ENCODE measurements around the gene SELENOM.

- no peak for TF ChIP-seq POLR2A (IDR thresholded peaks at IDR 0.05; ENCODE audit: low read length)
- no peak for TF ChIP-seq GATA1 (IDR thresholded peaks at IDR 0.05; ENCODE audit: low read depth, low read length)
Measured at GRCh38 chr22:31085493-31085824, 21.9 kb downstream of the SELENOM start.

Data from erythroblast (primary cell).